Gastrocnemius medialis (tissue), 4 donors: Measurements from ENCODE around the gene HACL1. TPM values are rescaled to one million over a fixed set of nuclear protein-coding genes. Genes with fewer than 3 reads are reported as not detected.
"Not testable (repeated sequence)": the region's sequence is repeated elsewhere in the genome, so short reads cannot be mapped to it uniquely, and the experiment has no call there.

Source experiments
- ATAC-seq, 2 donors: fragments of 150-250 bp; one replicate each; pipeline ENCODE4 v1.9.1; 2016
- DNase-seq, 2 donors: peaks; one replicate each; pipeline ENCODE4 v3.0.0-alpha.2; 2019
- H3K27ac ChIP-seq, 4 donors: fragments of 200-600 bp; sonication (generic); 1 replicate in 1 of 4; 2 replicates in 3 of 4; pipeline ENCODE4 v1.5.1; 2016 to 2018; ENCODE audit warnings: mild to moderate bottlenecking in 2 of 4, moderate library complexity in 1 of 4
- H3K27me3 ChIP-seq, 3 donors: fragments of 200-600 bp; sonication (generic) in 2 of 3; 1 replicate in 1 of 3; 2 replicates in 2 of 3; pipeline versions ENCODE4 v1.5.1 to v1.6.0; 2016 to 2019; ENCODE audit warnings: mild to moderate bottlenecking in 1 of 3, moderate library complexity in 1 of 3
- H3K36me3 ChIP-seq, 2 donors: fragments of 200-600 bp; sonication (generic) in 1 of 2; one replicate each; pipeline ENCODE4 v1.5.1; 2017 to 2018
- H3K4me1 ChIP-seq, 2 donors: fragments of 200-600 bp; sonication (generic) in 1 of 2; one replicate each; pipeline ENCODE4 v1.5.1; 2016 to 2017; ENCODE audit warnings: mild to moderate bottlenecking in 2 of 2
- H3K4me3 ChIP-seq, 4 donors: fragments of 200-600 bp; sonication (generic) in 3 of 4; 1 replicate in 1 of 4; 2 replicates in 3 of 4; pipeline ENCODE4 v1.5.1; 2016 to 2019; ENCODE audit warnings: mild to moderate bottlenecking in 2 of 4
- H3K9me3 ChIP-seq, 3 donors: fragments of 200-600 bp; sonication (generic) in 2 of 3; 1 replicate in 1 of 3; 2 replicates in 2 of 3; pipeline ENCODE4 v1.5.1; 2016 to 2019
- CTCF ChIP-seq, 5 experiments: fragments of 450-650 bp in 3 of 5; fragments of 200-600 bp in 2 of 5; sonication (generic) in 2 of 5; IDR thresholded peaks in 4 of 5; conservative IDR thresholded peaks in 1 of 5; 1 replicate in 4 of 5; 2 replicates in 1 of 5; pipeline ENCODE4 v1.5.1; 2016 to 2019; ENCODE audit warnings: antibody characterized with exemption in 5 of 5, mild to moderate bottlenecking in 3 of 5, moderate library complexity in 3 of 5
- POLR2A ChIP-seq, 2 donors: fragments of 450-650 bp; IDR thresholded peaks; one replicate each; pipeline ENCODE4 v1.6.1; 2017; ENCODE audit warnings: antibody characterized with exemption in 2 of 2, mild to moderate bottlenecking in 2 of 2, moderate library complexity in 2 of 2
- in situ Hi-C, 4 donors: fragments of 200-750 bp; cut with MboI; loops; one replicate each; pipeline versions ENCODE4 v1.15.0 to v1.8.0; 2017; ENCODE audit warnings: low sequenced_read_pairs in 4 of 4
- intact Hi-C: fragments of 100-400 bp; cut with DNase I; formaldehyde crosslinking; loops from one replicate; pipeline ENCODE4 v1.15.1; 2023; ENCODE audit warnings: low total_unique reads
- total RNA-seq, 4 donors: library from RNA; depleted of rRNA; stranded (reverse); fragments of >200 nt; gene quantifications; one replicate each; pipeline versions ENCODE4 v1.1.0 to v1.2.3, GENCODE V29; 2016

HACL1 gene
- total RNA-seq, 4 donors from 2014 or later = 23.5 to 27.1 (median 24.5) TPM

- intact Hi-C loops = no loop called here
- TF ChIP-seq CTCF (IDR thresholded peaks at IDR 0.05 in 4 of 5, conservative IDR thresholded peaks at IDR 0.05 in 1 of 5) = no peak
- Histone ChIP-seq H3K4me1 (no peaks in the 10 kb centered on the region), H3K27me3 (no peaks in the 10 kb centered on the region), H3K9me3 (no peaks in the 10 kb centered on the region), H3K4me3 (no peak overlapping the region), H3K36me3 (no peaks in the 10 kb centered on the region), H3K27ac (no peak overlapping the region)
- DNase-seq (no peak), ATAC-seq (no peak)
- in situ Hi-C loops = no loop called here
These were observed 65.6 kb downstream of the HACL1 start for GRCh38 chr3:15535732-15536131.

- H3K4me3 ChIP-seq, H3K27ac ChIP-seq, in situ Hi-C loops, intact Hi-C loops, H3K36me3 ChIP-seq, ATAC-seq, H3K9me3 ChIP-seq, H3K4me1 ChIP-seq, DNase-seq, H3K27me3 ChIP-seq: not testable (repeated sequence)
These were observed 68.8 kb downstream of the HACL1 start for GRCh38 chr3:15532614-15533013.

- TF ChIP-seq CTCF (IDR thresholded peaks at IDR 0.05 in 4 of 5, conservative IDR thresholded peaks at IDR 0.05 in 1 of 5) (no peak), POLR2A (IDR thresholded peaks at IDR 0.05) (no peak)
- Histone ChIP-seq H3K9me3 (no peaks in the 10 kb centered on the region), H3K27me3 (no peaks in the 10 kb centered on the region), H3K27ac (no peak overlapping the region), H3K36me3 (no peaks in the 10 kb centered on the region), H3K4me1 (no peaks in the 10 kb centered on the region), H3K4me3 (no peak overlapping the region)
- ATAC-seq = no peak
- intact Hi-C loops (no loop called here), in situ Hi-C loops (no loop called here)
- no peak for DNase-seq
These were observed 70.0 kb downstream of the HACL1 start for GRCh38 chr3:15531346-15531745.

GRCh38 chr3:15528854-15529537 lies 72.4 kb downstream of the HACL1 start:
- H3K27me3 ChIP-seq = no peaks in the 10 kb centered on the region
- in situ Hi-C loops (no loop called here), intact Hi-C loops (no loop called here)
- TF ChIP-seq CTCF (IDR thresholded peaks at IDR 0.05 in 4 of 5, conservative IDR thresholded peaks at IDR 0.05 in 1 of 5) (no peak), POLR2A (IDR thresholded peaks at IDR 0.05) (no peak)
- H3K27ac ChIP-seq = no peak overlapping the region
- no peak overlapping the region for H3K4me3 ChIP-seq
- ATAC-seq (no peak), DNase-seq (no peak)
- peaks cover 5 to 9% of the 10 kb centered on the region in 2 donors for H3K4me1 ChIP-seq
- H3K36me3 ChIP-seq = no peaks in the 10 kb centered on the region
- no peaks in the 10 kb centered on the region for H3K9me3 ChIP-seq

GRCh38 chr3:15527031-15527459 lies 74.3 kb downstream of the HACL1 start:
- H3K4me3 ChIP-seq = no peak overlapping the region
- H3K27me3 ChIP-seq = no peaks in the 10 kb centered on the region
- intact Hi-C loops = no loop called here
- no peak for DNase-seq
- peaks cover 23 to 28% of the 10 kb centered on the region in 2 donors for H3K4me1 ChIP-seq
- no peak for ATAC-seq
- no peaks in the 10 kb centered on the region for H3K9me3 ChIP-seq
- H3K36me3 ChIP-seq = no peaks in the 10 kb centered on the region
- H3K27ac ChIP-seq = no peak overlapping the region
- in situ Hi-C loops = no loop called here
- TF ChIP-seq POLR2A (IDR thresholded peaks at IDR 0.05) (no peak), CTCF (IDR thresholded peaks at IDR 0.05 in 4 of 5, conservative IDR thresholded peaks at IDR 0.05 in 1 of 5) (no peak)
